CD4-positive, alpha-beta T cell treated with Interleukin-17A for 4 hours (primary cell): ENCODE measurements around the gene TAF1C.
"Not testable (repeated sequence)": the region's sequence is repeated elsewhere in the genome, so short reads cannot be mapped to it uniquely, and the experiment has no call there.

Source experiments
- DNase-seq: peaks from one replicate; pipeline ENCODE4 v3.0.0-alpha.2; 2020; ENCODE audit warnings: mixed read lengths

The TAF1C gene

DNA sequence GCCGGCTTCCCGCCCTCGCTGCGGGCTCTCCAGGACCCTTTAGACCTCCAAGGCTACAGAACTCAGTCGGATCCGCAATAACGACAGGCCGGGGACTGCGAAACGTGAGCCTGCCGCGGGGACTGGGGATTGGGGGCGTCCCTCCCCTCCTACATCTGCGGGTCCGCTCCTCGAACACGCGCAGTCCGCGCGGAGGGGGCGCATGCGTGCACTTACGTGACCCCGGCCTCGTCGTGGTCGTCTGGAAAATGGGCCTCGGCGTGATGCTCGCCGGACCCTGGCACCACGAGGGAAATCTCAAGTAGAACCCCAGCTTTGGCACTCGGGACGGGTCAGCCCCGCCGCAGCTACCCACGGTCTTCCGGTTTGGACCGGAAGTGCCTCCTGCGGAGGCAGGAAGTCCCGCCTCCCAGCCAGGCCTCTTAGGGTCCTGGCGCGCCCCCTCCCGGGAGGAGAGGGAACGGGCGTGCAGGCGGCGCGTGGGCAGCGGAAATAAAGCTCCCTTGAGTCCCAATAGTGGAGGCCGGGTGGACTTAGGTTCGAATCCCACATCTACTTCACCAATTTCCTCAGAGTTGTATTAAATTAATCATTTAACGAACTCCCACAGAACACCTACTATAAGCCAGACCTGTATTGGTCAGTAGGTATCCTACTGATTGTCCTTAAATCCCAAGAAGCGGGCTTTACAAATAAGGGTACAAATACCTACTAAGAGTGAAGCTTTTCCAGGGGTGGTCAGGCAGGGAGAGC lies at the start of gene TAF1C:
TSS of gene TAF1C (minus strand) at position 373 of the 753 bp plus-strand sequence. CDS start 2,069 bp downstream, outside the sequence.
- peak; percentile 94 for DNase-seq

- DNase-seq, result no peak
These were observed 47.7 kb upstream of the TAF1C start for GRCh38 chr16:84234321-84235241.

DNA sequence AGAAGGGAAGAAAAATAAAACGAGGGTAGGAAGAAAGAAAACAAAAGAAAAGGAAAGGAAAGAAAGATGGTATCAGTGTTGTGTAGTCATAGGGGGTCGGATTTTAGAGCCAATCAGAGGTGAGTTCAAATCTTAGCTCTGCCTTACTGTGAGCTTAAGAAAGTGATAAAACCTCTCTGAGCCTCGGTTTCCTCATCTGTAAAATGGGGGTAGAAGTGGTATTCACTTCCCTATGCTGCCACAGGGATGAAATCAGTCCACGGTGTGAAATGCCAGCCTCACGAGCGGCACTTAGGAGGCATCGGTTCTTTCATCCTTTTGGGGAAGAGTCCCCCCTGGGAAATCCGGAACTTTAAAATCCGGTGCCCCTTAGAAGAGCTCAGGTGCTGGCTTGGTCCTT lies 46.9 kb upstream of the TAF1C start:
- DNase-seq, result no peak

DNA sequence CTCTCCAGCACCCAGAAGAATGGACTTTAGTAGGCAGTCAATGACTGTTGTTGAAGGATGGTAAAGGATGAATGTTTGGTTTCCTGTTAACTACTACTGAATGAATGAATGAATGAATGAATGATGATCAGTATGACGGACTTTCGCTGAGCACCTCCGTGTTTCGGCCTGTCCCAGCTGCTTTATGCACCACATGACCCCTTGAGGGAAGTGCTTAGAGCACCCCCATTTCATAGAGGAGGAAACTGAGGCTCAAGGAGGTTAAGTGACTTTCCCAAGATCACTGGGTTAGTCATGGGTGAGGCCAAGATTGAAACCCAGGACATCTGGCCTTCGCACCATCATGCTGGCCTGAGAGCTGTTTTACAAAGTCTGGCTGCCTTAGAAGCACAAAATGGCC lies 46.1 kb upstream of the TAF1C start:
- DNase-seq, result no peak

DNA sequence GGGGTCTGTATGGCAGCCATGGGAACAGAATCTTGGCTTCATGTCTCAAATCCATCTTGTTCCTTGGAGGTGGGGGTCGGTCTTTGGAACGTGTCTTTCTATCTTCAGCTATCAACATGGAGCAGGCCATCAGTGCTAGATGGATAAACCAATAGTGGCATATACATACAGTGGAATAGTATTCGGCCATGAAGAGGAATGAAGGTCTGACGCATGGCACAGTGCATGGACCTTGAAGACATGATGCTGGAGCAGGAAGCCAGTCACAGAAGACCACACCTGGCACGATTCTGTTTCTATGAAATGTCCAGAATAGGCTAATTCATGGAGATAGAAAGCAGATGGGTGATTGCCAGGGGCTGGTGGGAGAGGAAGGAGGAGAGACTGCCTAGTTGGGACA lies 45.2 kb upstream of the TAF1C start:
- DNase-seq, result no peak

DNA sequence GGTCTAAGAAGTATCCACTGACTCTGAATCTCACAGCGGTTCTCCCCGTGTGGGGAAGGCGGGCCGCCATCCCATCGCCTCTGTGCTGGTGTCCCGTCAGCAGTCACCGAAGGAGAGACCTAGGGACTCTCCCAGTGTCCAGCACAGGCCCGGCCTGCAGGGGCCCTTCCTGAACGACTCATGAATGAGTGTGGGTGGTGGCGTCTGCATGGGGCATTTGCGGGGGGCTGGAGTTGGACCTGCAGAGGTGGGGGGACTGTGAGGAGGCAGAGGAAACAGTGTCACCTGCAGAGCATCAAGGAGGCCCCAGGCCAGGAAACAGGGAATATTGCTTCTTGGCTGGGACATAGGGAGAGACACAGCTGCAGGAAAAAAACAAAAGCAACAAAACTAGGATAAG lies 42.6 kb upstream of the TAF1C start:
- no peak for DNase-seq

DNA sequence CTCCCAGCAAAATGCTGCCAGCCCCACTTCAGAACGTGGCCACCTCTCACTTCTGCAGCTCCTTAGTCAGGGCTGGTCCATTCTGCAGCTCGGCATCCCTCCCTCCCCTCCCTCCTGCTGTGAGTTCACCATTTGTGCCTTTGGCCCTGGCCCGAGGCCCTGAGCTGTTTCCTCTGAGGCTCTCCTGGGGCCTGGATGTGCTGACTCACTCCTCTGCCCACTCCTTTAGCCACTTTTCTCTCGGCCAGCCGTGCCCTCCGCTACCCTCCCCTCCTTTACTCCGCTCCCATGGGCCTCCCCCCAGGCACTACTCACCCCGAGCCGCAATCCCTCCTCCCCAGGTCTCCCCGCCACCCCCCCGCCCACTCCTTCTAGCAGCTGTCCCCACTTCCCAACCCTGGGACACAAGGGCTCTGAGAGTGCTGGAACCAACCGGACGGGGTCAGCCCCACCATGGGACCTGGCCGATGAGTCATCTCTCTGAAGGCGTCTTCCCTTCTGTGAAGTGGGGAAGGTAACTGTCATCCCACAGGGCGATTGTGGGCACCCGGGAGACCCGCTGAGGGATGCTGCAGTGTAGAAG lies 41.5 kb upstream of the TAF1C start:
- DNase-seq, result no peak

DNA sequence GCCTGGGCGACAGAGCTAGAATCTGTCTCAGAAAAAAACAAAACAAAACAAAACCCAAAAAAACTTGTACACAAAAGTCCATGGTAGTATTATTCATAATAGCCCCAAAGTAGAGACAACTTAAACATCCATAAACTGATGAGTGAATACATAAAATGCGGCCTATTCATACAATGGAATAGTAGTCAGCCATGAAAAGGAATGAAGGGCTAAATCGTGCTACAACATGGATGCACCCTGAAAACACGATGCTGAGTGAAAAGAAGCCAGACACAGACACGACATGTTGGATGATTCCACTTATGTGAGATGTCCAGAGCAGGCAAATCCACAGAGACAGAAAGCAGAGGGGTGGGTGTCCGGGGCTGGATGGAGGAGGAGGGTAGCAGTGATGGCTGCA lies 40.7 kb upstream of the TAF1C start:
- no peak for DNase-seq

GRCh38 chr16:84226026-84226425 lies 39.2 kb upstream of the TAF1C start:
- DNase-seq, result no peak

DNA sequence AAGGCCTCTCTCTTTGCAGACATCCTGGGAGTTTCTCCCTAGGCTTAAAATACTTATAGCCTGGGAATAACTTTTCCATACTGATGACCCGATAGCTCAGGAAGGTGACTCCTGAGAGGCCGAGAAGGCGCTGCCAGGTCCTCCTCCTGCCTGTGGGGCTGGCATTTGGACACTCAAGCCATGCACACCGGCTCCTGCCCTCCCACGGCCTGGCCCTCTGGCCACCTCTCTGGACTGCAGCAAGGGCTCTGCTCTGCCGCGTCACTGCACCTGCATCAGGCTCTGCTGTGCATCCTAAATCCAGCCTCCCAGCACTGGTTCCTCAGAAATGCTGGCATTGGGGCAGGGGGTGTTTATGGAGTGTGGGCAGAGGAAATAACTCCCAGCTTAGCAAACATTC lies 38.7 kb upstream of the TAF1C start:
- DNase-seq, result no peak

- DNase-seq, result no peak
These were observed 38.3 kb upstream of the TAF1C start for GRCh38 chr16:84225126-84225525.

- no peak for DNase-seq
These were observed 37.7 kb upstream of the TAF1C start for GRCh38 chr16:84224554-84224953.

DNA sequence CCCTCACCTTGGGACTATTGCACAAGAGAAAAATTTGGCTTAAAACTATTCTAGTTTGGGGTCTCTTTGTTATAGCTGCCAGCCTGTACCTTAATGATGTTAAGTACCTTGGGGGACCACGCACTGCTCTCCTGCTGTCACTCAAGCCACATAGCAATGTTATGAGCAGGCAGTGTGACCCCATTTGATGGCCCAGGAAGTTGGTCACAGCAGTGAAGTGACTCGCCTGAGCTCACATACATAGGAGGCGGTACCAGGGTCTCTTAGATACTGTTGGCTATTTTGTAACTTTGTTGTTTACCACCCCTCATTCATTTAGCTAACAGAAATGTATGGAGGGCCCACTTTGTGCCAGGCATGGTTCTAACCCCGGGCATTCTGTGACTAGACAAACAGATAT lies 36.6 kb upstream of the TAF1C start:
- DNase-seq, result no peak

- no peak for DNase-seq
These were observed 34.0 kb upstream of the TAF1C start for GRCh38 chr16:84220851-84221250.

GRCh38 chr16:84218956-84219355 lies 32.1 kb upstream of the TAF1C start:
- DNase-seq, result no peak

GRCh38 chr16:84218176-84218823 lies 31.4 kb upstream of the TAF1C start:
- no peak for DNase-seq

- not testable (repeated sequence) for DNase-seq
These were observed 29.3 kb upstream of the TAF1C start for GRCh38 chr16:84216144-84216543.

- no peak for DNase-seq
These were observed 28.7 kb upstream of the TAF1C start for GRCh38 chr16:84215531-84215930.

DNA sequence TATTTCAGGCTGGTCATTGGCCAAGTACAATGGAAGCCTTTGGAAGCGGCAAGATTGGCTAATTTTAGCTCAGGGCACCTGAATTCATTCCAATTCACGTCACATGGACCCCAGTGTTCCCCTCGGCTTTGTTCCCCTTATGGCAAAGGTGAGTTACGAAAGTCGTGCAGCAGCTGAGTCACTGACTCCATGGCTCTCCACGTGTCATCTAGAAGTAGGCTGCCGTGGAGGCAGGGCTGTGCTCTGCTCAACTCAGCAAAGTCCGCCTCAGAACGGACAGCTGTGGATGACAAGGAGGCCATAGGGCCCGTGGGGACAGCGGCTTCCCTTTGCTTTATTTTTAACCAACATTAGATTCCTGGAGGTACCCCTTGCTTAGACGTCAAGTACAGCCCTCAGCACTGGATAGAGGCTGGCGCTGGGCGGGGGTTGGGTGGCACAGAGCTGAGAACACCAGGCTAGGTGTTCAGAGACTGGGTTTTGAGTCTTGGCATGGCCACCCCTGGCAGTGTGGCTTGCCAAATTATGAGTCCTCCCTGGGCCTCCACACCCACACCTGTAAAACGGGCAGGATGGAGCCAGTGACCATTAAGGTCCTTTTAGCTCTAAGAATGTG lies 27.7 kb upstream of the TAF1C start:
- DNase-seq, result no peak

DNA sequence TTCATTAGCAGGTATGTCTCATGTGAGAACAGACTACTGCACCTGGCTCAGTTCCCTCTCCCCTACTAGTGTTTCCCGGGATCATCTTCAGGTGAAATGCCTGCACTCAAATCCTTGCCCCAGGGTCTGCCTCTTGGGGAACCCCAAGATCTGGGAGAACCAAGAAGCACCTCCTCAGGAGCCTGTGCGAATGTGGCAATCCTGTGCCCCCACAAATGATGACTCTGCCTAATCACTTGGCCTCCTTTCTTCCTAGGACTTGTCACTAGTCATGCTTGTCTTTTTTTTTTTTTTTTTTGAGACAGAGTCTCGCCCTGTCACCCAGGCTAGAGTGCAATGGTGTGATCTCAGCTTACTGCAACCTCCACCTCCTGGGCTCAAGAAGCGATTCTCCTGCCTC lies 25.8 kb upstream of the TAF1C start:
- no peak for DNase-seq

GRCh38 chr16:84212154-84212553 lies 25.3 kb upstream of the TAF1C start:
- no peak for DNase-seq

DNA sequence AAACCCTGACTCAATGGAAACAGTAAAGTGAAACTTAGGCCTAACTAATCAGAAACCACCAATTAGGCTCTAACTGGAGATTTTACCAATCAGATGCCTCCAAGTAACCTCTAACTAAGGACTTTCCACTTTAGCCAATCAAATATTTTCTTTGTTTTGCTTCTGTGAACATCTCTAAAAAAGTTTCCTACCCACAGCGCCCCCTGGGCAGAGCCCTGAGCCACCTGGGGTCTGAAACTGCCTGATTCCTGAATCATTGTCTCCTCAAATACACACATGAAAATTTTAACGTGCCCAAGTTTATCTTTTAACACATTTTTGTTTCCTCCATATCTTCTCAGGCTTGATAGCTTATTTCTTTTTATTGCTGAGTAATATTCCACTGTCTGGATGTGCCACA lies 23.1 kb upstream of the TAF1C start:
- DNase-seq, result no peak

DNA sequence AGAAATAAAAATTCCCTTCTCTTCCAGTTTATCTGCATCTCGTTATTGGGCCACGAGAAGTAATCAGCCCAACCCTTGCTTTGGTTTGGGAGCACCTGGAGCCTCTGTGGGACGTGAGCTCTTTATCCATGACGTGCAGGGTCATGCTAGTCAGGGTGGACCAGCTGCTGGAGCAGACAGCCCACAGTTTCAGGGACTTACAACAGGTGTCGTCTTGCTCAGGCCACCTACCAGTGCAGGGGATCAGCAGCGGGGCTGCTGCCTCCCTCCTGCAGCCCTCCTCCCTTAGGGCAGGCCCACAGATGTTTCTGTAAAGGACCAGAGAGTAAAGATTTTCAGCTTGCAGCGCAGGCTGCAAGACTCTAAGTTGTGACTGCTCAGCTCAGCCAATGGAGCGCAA lies 21.0 kb upstream of the TAF1C start:
- no peak for DNase-seq
